Body of pancreas (tissue), 4 donors: Measurements from ENCODE around the gene ZC3H13. TPM values are rescaled to one million over a fixed set of nuclear protein-coding genes. Genes with fewer than 3 reads are reported as not detected.

Experiments used
- ATAC-seq: fragments of 150-250 bp; one replicate; pipeline ENCODE4 v1.9.1; 2016
- DNase-seq, 4 donors: peaks; one replicate each; pipeline ENCODE4 v3.0.0-alpha.2; 2019
- H3K27ac ChIP-seq, 4 donors: fragments of 200-600 bp; sonication (generic); 1 replicate in 3 of 4; 2 replicates in 1 of 4; pipeline versions ENCODE4 v1.5.1 to v1.6.1; 2016 to 2019; ENCODE audit warnings: mild to moderate bottlenecking in 1 of 4, mixed read lengths in 1 of 4, moderate library complexity in 1 of 4
- H3K27me3 ChIP-seq, 2 donors: fragments of 200-600 bp; sonication (generic); one replicate each; pipeline ENCODE4 v1.6.0; 2016; ENCODE audit warnings: mild to moderate bottlenecking in 1 of 2
- H3K36me3 ChIP-seq, 2 donors: fragments of 200-600 bp; sonication (generic); replicated peaks in 1 of 2; 2 replicates each; pipeline ENCODE4 v1.5.1; 2016; ENCODE audit warnings: low read depth in 2 of 2; ENCODE audit not compliant: insufficient read depth in 1 of 2
- H3K4me1 ChIP-seq: fragments of 200-600 bp; sonication (generic); one replicate; pipeline ENCODE4 v1.6.0; 2016
- H3K4me3 ChIP-seq, 2 donors: fragments of 200-600 bp; sonication (generic); 1 replicate in 1 of 2; 2 replicates in 1 of 2; pipeline ENCODE4 v1.5.1; 2016 to 2019
- H3K9me3 ChIP-seq, 3 donors: fragments of 200-600 bp; sonication (generic); 1 replicate in 2 of 3; 2 replicates in 1 of 3; pipeline ENCODE4 v1.5.1; 2016
- CTCF ChIP-seq, 7 experiments: fragments of 450-650 bp in 4 of 7; fragments of 200-600 bp in 3 of 7; sonication (generic) in 3 of 7; IDR thresholded peaks; one replicate each; pipeline ENCODE4 v1.5.1; 2016 to 2019; ENCODE audit warnings: antibody characterized with exemption in 7 of 7
- POLR2A ChIP-seq, 3 donors: fragments of 450-650 bp; IDR thresholded peaks; one replicate each; pipeline ENCODE4 v1.6.1; 2016; ENCODE audit warnings: antibody characterized with exemption in 3 of 3, mild to moderate bottlenecking in 2 of 3
- WGBS, 2 donors: methylation state at CpG; one replicate each; pipeline ENCODE4 v1.1.5; 2017; 5-methylcytosine and 5-hydroxymethylcytosine counted together
- intact Hi-C: fragments of 100-400 bp; cut with DNase I; formaldehyde crosslinking; loops from one replicate; pipeline ENCODE4 v1.15.1; 2023
- total RNA-seq, 2 donors: library from RNA; depleted of rRNA; stranded (reverse); fragments of >200 nt; gene quantifications; one replicate each; pipeline ENCODE4 v1.1.0, GENCODE V29; 2016

Gene ZC3H13
- total RNA-seq, result 10 to 100 TPM; 12.7 to 31.0 TPM

- DNase-seq, result peak; percentile 92 to 97 (median 94)
- Histone ChIP-seq H3K27me3 (peaks cover 0 to 4% of the 10 kb centered on the region in 2 donors), H3K4me1 (peaks cover 27% of the 10 kb centered on the region), H3K9me3 (no peaks in the 10 kb centered on the region), H3K36me3 (no peaks in the 10 kb centered on the region), H3K4me3 (peak within 1 kb of the TSS; percentile 69 to 89), H3K27ac (peak within 1 kb of the TSS; percentile 12 to 94 (median 84))
- intact Hi-C loops, result loop anchor here (10.0 kb wide), 1 partner anchor 72 kb away; no protein-coding TSS in a partner anchor
- peak; percentile 34 to 84 (median 82) for TF ChIP-seq POLR2A (IDR thresholded peaks at IDR 0.05)
- peak in 6 of 7 experiments; percentile 10 to 79 (median 64) for TF ChIP-seq CTCF (IDR thresholded peaks at IDR 0.05)
- peak; percentile 100 for ATAC-seq
- WGBS, 2 donors, result 0% methylated on average over 57 of the region's 57 CpGs
Observed at GRCh38 chr13:46052319-46053161, at the start of gene ZC3H13. Gene ZC3H13, minus strand, starts transcription at chr13:46052746. Its CDS starts 7,239 bp downstream, at chr13:46045507.

GRCh38 chr13:46102255-46102605 lies 49.7 kb upstream of the ZC3H13 start:
- Histone ChIP-seq H3K4me3 (no peak overlapping the region), H3K27ac (peak overlapping the region in 1 of 4 donors; percentile 1), H3K27me3 (no peaks in the 10 kb centered on the region), H3K4me1 (peaks cover 7% of the 10 kb centered on the region), H3K9me3 (no peaks in the 10 kb centered on the region), H3K36me3 (no peaks in the 10 kb centered on the region)
- TF ChIP-seq CTCF (IDR thresholded peaks at IDR 0.05) (no peak), POLR2A (IDR thresholded peaks at IDR 0.05) (no peak)
- intact Hi-C loops, result no loop called here
- DNase-seq (no peak), ATAC-seq (no peak)

- H3K27ac ChIP-seq, result peak overlapping the region in 1 of 4 donors; percentile 1
- intact Hi-C loops, result no loop called here
- ATAC-seq, result no peak
Observed at GRCh38 chr13:46101484-46102254, 49.1 kb upstream of the ZC3H13 start.

GRCh38 chr13:46101002-46101401 lies 48.5 kb upstream of the ZC3H13 start:
- whole genome bisulfite sequencing, 2 donors, result 65 to 71% methylated on average over 4 of the region's 4 CpGs
- Histone ChIP-seq H3K4me3 (no peak overlapping the region), H3K9me3 (no peaks in the 10 kb centered on the region), H3K27me3 (no peaks in the 10 kb centered on the region), H3K27ac (no peak overlapping the region), H3K36me3 (no peaks in the 10 kb centered on the region), H3K4me1 (peaks cover 14% of the 10 kb centered on the region)
- no peak for TF ChIP-seq CTCF (IDR thresholded peaks at IDR 0.05)
- TF ChIP-seq POLR2A (IDR thresholded peaks at IDR 0.05), result no peak
- DNase-seq, result no peak
- no peak for ATAC-seq
- intact Hi-C loops, result no loop called here

More at GRCh38 chr13:46101484-46102254, 49.1 kb upstream of the ZC3H13 start:
- no peak for DNase-seq
- TF ChIP-seq POLR2A (IDR thresholded peaks at IDR 0.05) (no peak), CTCF (IDR thresholded peaks at IDR 0.05) (no peak)
- Histone ChIP-seq H3K9me3 (no peaks in the 10 kb centered on the region), H3K27me3 (no peaks in the 10 kb centered on the region), H3K36me3 (no peaks in the 10 kb centered on the region), H3K4me3 (no peak overlapping the region), H3K4me1 (peaks cover 13% of the 10 kb centered on the region)
- WGBS, 2 donors, result 56 to 57% methylated on average over 8 of the region's 8 CpGs
